ENCODE data around the gene TMEM51. TPM values are rescaled to one million over a fixed set of nuclear protein-coding genes. Genes with fewer than 3 reads are reported as not detected.

TMEM51 gene
- total RNA-seq, 1 donor from 2014 or later: 1.9 TPM

GRCh38 chr1:15222653-15223303 is 69.2 kb downstream of the TMEM51 start:
- TF ChIP-seq CTCF (IDR thresholded peaks at IDR 0.05): no peak
- Mint-ChIP-seq H3K27ac (ENCODE audit: unreplicated experiment) (no peak overlapping the region), H3K27me3 (ENCODE audit: low read depth) (no peaks in the 10 kb centered on the region), H3K4me3 (ENCODE audit: unreplicated experiment) (no peak overlapping the region), H3K9me3 (ENCODE audit: low read depth) (no peaks in the 10 kb centered on the region), H3K36me3 (ENCODE audit: low read depth) (peaks cover 2% of the 10 kb centered on the region), H3K4me1 (ENCODE audit: low read depth) (no peaks in the 10 kb centered on the region)
- DNase-seq (ENCODE audit: low spot score): no peak

- Mint-ChIP-seq H3K27me3 (ENCODE audit: low read depth) (no peaks in the 10 kb centered on the region), H3K4me3 (ENCODE audit: unreplicated experiment) (no peak overlapping the region), H3K27ac (ENCODE audit: unreplicated experiment) (no peak overlapping the region), H3K36me3 (ENCODE audit: low read depth) (peaks cover 2% of the 10 kb centered on the region), H3K4me1 (ENCODE audit: low read depth) (no peaks in the 10 kb centered on the region), H3K9me3 (ENCODE audit: low read depth) (no peaks in the 10 kb centered on the region)
- no peak for TF ChIP-seq CTCF (IDR thresholded peaks at IDR 0.05)
- DNase-seq (ENCODE audit: low spot score): no peak
These were observed 70.8 kb downstream of the TMEM51 start for GRCh38 chr1:15224259-15224869.

DNA sequence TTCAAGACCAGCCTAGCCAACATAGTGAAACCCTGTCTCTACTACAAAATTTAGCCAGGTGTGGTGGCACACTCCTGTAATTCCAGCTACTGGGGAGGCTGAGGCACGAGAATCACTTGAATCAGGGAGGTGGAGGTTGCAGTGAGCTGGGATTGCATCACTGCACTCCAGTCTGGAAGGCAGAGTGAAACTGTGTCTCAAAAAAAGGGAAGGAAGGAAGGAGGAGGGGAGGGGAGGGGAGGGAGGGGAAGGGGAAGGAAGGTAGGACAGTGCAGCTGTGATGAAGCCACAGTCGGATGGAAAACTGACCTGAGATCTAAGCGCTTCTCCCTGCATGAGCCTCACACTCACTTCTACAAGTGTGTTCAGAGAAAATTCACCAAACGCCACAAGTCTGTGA is 71.4 kb downstream of the TMEM51 start:
- H3K9me3 Mint-ChIP-seq (ENCODE audit: low read depth): no peaks in the 10 kb centered on the region
- H3K27me3 Mint-ChIP-seq (ENCODE audit: low read depth): no peaks in the 10 kb centered on the region
- no peak for DNase-seq (ENCODE audit: low spot score)
- H3K36me3 Mint-ChIP-seq (ENCODE audit: low read depth): no peaks in the 10 kb centered on the region
- no peak for TF ChIP-seq CTCF (IDR thresholded peaks at IDR 0.05)
- H3K4me1 Mint-ChIP-seq (ENCODE audit: low read depth): no peaks in the 10 kb centered on the region
- no peak overlapping the region for H3K4me3 Mint-ChIP-seq (ENCODE audit: unreplicated experiment)
- H3K27ac Mint-ChIP-seq (ENCODE audit: unreplicated experiment): no peak overlapping the region

DNA sequence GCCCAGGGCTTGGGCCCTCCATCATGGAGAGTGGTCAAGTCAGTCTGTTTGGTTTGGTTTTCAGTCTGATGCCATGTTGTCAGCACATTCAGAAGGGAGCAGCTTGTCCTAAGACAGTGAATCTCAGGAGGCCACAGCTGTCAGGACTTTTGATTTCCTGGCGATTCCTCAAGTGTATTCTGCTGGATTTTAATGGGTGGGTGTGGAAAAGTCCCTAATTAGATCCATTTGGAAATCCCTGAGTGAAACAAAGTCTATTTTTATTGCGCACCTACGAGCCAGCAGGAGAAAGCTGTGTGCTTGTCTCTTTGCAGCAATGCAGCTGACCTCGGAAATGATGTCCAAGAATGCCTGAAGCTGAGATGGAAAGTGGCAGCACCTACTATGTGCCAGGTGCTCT is 71.9 kb downstream of the TMEM51 start:
- DNase-seq (ENCODE audit: low spot score): no peak
- H3K4me1 Mint-ChIP-seq (ENCODE audit: low read depth): no peaks in the 10 kb centered on the region

More for the DNA sequence above, 71.9 kb downstream of the TMEM51 start:
- Mint-ChIP-seq H3K36me3 (ENCODE audit: low read depth) (no peaks in the 10 kb centered on the region), H3K4me3 (ENCODE audit: unreplicated experiment) (no peak overlapping the region), H3K9me3 (ENCODE audit: low read depth) (no peaks in the 10 kb centered on the region), H3K27ac (ENCODE audit: unreplicated experiment) (no peak overlapping the region), H3K27me3 (ENCODE audit: low read depth) (no peaks in the 10 kb centered on the region)
- TF ChIP-seq CTCF (IDR thresholded peaks at IDR 0.05): no peak

Measured in chondrocyte (in vitro differentiated cells).